Measurements from ENCODE around the gene SOX18.

- TF ChIP-seq CTCF (IDR thresholded peaks at IDR 0.05), result no peak
- TF ChIP-seq POLR2AphosphoS5 (IDR thresholded peaks at IDR 0.05), result no peak
- no peak for TF ChIP-seq EP300 (IDR thresholded peaks at IDR 0.05)
- TF ChIP-seq POLR2A (IDR thresholded peaks at IDR 0.05), result no peak
Measured at GRCh38 chr20:64024141-64024990, 25.1 kb downstream of the SOX18 start.

Data from gastroesophageal sphincter (tissue), 3 donors.